Epidermal melanocyte (primary cell): ENCODE measurements around the gene TMEM54.
"Not testable (repeated sequence)": the region's sequence is repeated elsewhere in the genome, so short reads cannot be mapped to it uniquely, and the experiment has no call there.

ENCODE experiments used
- DNase-seq: peaks from one replicate; pipeline ENCODE4 v3.0.0; 2011; ENCODE audit warnings: low spot score; ENCODE audit not compliant: insufficient read length

TMEM54 gene

DNA sequence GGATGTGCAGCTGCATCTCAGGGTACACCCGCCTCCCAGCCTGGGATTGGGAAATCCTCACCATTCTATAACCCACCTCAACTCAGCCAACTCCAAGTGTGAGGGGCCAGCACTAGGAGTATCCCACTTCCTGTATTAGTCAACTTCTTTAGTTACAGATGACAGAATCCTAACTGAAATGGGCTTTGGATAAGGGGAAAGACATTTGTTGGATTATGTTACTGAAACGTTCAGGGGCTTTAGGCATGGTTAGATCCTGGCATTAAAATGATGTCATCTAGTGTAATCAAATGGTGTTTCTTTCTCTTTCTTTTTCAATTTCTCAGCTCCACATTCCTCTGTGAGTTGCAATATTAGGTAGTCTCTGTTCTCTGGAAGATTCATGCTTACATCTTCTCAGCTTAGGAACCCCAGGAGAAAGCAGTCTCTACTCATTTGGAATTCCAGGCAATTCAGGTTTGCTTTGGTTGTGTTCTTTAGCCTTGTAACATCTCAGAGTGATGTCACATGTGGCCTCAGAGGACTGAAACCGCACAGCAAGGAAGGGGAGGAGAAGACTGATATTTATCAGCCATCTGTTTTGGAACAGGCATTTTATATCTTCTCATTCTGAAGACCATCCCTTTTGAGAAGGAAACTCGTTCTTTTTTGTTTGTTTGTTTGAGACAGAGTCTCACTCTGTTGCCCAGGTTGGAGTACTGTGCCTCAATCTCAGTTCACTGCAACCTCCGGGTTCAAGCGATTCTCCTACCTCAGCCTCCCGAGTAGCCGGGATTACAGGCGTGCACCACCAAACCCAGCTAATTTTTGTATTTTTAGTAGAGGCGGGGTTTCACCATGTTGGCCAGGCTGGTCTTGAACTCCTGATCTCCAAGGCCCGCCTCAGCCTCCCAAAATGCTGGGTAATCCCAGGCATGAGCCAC, 18.9 kb upstream of the TMEM54 start:
- DNase-seq = no peak

DNA sequence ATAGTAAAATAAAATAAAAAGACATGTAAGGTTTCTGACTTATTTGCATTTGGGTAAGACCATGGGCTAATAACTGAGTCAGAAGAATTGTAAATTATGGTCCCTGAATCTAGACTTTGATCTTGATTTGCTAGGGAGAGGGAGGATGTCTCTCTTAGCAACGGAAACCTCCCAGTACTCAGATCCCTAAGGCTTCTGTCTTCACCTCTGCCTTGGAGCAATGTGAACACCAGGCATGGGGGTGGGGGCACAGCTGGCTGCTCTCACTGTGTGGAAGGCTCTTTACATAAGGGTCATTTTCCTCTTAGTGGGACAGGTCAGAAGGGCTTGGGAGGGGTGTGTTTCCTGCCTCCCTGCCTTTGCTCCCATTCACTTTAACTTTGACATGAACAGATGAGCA, 17.0 kb upstream of the TMEM54 start:
- no peak for DNase-seq

DNA sequence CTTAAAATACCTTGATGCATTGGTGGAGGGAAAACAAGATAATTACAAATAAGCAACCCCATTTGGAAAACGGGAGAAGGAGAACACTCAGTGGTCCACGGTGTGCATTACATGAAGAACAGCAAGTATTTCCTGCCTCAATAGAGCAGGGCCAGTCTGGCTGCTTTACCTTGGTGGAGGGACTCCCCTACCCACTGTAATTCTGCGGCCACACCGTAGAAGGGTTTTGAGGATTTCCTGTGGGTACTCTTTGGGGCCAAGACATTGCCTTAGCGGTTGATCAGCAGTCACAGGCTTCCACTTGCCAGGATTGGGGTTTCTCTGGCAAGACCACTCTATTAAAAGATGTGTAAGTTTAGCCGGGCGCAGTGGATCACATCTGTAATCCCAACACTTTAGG, 16.3 kb upstream of the TMEM54 start:
- no peak for DNase-seq

DNA sequence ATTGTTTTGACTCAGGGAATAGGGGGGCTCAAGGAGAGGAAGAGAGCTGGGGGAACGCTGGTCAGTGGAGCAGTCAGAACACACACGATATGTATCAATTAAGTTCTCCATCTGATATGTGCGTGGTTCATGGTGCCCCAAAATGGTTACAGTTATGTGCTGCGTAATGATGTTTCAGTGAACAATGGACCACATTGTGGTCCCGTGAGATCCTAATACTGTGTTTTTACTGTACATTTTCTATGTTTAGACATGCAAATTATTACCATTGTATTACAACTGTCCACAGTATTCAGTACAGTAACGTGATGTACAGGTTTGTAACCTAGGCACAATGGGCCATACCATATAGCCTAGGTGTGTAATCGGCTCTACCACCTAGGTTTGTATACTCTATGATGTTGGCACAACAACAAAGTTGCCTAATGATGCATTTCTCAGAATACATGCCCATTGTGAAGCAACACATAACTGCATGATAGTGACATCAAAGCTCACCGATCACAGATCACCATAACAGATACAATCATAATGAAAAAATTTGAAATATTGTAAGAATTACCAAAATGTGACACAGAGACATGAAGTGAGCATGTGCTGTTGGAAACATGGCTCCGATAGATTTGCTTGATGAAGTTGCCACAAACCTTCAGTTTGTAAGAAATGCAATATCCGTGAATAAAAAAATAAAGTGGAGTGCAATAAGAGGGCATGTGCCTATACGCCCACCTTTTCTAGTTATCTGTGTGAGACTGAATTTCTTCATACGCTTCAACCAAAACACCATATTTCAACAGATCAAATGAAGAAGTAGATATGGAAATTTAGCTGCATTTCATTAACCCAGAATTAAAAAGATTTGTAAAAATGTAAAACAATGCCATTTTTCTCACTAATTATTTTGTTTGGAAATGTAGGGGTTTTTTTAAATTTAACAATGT, 14.8 kb upstream of the TMEM54 start:
- no peak for DNase-seq

DNA sequence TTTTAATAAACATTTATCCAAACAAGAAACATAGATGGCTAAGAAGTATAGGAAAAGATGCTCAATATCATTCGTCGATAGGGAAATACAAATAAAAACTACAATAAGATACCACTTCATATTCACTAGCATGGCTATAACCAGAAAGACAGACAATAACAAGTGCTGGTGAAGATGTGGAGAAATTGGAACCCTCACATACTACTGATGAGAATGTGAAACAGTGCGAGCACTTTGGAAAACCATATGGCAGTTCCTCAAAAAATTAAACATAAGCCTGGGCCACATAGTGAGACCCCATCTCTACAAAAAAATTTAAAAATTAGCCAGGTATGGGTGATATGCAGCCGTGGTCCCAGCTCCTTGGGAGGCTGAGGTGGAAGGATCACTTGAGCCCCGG, 9.1 kb upstream of the TMEM54 start:
- DNase-seq = no peak

DNA sequence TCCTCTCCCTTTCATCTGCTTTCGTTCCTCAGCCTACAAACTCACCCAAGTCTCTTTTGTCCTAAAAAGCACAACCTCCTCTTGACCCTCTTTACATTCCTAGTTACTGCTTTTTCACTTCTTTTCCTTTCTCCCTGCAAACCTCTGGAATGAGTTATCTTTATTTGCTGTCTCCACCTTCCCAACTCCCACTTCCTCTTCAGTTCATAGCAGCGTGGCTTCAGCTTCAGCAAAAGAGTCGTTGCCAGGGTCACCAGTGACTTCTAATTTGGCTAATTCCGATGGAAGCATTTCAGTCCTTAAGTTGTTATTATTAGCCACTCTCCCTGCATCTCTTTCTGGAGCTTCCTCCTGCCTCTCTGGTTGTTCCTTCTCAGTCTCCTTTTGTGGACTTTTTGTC, 6.2 kb upstream of the TMEM54 start:
- no peak for DNase-seq

DNA sequence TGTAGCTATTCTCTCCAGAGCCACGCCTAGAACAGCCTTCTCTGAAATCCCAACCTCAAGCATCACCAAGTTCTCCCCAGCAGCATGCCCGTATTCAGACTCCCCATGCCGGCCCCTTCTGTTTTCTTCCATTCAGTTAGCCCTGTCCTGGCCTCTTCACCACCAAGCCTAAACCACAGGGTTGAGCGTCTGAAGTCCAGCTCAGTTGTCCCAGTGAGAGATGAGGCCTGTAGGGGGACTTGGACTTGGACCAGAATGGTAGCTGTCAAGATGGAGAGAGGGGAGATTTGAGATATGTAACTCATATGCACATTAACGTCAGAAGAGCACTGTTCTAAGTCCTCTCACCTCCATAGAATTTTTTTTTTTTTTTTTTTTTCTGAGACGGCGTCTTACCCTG, 5.5 kb upstream of the TMEM54 start:
- no peak for DNase-seq

DNA sequence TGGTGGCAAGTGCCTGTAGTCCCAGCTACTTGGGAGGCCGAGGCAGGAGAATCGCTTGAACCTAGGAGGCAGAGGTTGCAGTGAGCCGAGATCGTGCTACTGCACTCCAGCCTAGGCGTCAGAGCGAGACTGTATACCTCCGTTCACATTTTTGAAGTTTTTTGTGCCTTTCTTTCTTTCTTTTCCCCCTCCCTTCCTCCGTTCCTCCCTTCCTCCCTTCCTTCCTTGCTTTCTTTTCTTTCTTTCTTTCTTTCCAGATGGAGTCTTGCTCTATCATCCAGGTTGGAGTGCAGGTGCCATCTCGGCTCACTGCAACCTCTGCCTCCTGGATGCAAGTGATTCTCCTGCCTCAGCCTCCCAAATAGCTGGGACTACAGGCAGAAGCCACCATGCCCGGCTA, 4.4 kb upstream of the TMEM54 start:
- DNase-seq = not testable (repeated sequence)

DNA sequence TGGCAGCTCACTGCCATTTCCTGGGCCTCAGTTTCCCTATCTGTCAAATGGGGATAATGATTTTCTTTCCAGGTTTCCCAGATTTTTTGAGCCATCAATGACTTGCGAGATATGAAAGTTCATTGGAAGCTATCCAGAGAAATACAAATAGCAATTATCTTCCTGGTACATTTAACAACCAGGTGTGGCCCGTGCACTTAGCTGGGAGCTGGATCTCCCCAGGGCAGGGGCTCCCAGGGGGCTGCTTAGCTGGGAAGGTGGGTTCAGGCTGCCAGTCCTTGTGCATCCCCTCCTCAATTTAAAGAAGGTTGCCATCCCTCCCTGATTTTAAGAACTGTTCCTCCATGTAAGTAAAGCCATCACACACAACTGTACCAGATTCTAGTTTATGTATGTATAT, 3.6 kb upstream of the TMEM54 start:
- no peak for DNase-seq

DNA sequence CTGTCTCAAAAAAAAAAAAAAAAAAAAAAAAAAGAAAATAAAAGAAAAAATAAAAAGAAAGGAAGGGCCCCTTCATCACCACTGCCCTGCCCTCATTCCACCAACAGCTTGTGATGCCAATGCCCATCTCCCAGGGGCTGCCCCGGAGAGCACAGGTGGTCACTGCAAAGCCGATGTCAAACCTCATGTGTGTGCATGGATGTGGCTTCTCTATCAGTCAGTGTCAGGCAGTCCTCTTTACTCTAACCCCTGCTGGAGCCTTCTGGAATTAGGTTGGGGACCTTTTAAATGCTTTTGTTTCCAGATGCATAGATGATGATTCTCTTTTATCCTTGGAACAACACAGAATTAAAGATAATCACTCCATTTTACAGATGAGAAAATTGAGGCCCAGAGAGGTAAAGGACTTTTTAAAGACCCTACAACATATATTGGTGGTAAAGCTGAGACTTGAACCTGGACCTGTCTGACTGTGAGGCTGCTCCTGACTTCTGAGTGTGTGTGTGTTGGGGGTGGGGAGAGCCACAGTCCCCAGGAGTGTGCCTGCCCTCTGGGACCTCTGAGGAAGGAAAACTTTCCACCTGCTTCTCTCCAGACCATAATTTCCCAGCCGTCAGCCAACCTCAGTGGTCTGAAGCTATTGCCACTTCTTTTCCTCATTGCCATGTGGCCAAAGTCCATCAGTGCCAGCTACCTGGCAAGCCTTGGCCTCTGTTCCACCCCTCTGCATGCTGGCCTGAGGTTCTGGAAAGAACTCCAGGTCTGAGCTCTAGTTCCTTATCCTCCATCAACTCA, 3.0 kb upstream of the TMEM54 start:
- no peak for DNase-seq

DNA sequence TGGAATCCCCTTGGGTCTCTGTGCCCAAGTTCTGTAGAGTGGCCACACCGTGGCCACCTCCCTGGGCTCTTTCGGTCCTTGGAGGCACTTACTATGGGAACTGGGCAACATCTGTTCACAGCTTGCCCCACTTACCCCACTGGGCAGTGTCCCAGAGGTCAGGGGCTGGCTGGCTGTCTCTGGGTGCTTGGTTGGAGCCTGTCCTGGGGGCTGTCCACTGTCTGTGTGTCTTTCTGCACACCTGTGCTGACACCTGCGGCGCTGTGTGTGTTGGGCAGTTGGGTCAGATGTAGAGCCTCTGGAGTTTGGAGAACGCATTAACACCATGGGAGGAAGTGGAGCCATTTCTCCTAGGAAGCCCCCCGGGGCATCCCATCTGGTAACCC, 1.3 kb upstream of the TMEM54 start:
- DNase-seq = no peak

DNA sequence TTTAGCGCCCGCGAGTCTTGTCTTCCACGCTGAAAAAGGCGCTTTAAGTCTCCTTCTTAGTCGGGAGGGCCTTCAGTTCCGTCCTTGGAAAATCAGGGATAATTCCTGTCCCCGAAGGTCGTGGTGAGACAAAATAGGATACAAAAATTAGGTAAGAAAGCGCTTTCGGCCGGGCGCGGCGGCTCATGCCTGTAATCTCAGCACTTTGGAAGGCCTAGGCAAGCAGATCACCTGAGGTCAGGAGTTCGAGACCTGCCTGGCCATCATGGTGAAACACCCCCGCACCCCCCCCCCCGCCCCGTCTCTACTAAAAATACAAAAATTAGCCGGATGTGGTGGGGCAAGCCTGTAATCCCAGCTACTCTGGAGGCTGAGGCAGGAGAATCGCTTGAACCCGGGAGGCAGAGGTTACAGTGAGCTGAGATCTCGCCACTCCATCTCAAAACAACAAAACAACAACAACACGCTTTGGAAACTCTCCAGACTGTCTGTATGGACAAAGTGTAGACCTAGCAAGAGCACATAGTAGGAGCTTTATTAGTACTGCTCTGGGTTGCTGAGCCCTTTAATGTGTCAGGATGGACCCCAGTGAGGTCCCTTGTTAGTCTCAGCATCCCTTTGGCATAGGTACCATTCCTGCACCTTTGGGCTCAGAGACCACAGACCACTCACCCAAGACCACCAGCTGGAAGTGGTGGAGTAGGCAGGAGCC, 790 bp upstream of the TMEM54 start:
- no peak for DNase-seq

DNA sequence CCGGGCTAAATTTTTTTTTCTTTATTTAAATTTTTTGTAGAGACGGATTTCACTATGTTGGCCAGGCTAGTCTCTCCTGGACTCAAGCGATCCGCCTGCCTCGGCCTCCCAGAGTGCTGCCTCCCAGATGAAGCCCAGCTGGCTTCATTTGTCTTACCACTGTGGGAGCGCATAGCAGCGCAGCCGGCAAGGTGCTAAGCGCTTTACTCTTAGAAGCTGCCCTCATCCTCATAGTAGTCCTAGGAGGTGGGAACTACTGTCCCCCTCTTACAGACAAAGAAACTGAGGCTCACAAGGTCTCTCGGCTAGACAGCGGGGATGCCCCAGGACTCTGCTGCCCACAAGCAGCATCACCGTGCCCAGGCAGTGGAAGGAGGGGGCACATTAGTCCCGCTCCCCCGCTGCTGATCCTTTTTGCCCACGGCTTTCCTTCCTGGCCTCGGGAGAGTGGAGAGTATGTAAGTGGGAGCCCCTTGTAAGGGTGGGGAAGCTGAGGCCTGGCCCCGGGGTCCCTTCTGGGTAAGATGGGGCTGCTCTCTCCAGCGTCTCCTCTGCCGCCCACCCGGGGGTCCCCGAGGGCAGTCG, 726 bp downstream of the TMEM54 start:
- DNase-seq = no peak

DNA sequence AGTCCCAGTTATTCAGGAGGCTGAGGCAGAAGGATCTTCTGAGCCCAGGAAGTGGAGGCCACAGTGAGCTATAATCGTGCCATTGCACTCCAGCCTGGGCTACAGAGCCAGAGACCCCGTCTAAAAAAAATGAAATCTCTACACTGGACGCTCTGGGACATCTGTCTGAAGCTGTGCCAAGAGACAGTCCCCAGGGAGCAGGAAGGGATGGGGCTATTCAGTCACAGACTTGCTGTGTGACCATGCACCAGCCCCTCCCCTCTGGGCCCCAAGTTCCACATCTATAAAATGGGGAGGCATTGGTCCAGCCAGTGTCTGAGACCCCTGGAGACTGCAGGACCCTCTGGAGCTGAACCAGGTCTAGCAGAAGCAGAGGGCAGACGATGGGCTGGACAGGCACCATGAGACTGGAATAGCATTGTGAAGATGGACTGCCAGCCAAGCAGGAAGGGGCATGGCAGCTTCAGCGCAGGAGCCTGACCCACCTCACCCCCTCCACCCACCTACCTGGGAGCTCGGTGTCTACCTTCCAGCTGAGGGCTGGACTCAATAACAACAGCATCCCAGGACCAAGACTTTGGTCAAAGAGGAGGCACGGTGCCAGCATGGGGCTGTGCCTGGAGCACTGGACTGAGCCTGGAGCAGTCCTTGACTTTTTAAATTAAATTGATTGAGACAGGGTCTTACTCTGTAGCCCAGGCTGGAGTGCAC, 1.4 kb downstream of the TMEM54 start:
- DNase-seq = no peak

DNA sequence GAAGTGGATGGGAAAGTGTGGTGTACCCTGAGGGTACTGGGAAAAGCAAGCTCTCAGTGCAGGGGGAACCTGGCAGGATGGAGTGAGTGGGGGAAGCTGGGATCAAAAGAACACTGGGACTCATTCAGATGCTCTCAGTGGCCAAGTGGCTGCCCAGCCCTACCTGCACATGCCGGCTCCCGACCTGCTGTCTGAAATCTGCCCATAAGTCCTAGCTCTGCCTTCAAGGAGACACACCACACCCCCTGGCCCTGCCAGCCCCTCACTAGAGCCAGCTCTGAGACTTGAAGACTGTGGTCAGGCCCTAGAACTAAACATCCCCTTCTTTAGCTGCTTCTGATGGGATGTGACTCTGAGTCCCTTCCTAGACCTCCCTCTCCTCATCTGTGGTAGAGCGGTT, 2.2 kb downstream of the TMEM54 start:
- no peak for DNase-seq

DNA sequence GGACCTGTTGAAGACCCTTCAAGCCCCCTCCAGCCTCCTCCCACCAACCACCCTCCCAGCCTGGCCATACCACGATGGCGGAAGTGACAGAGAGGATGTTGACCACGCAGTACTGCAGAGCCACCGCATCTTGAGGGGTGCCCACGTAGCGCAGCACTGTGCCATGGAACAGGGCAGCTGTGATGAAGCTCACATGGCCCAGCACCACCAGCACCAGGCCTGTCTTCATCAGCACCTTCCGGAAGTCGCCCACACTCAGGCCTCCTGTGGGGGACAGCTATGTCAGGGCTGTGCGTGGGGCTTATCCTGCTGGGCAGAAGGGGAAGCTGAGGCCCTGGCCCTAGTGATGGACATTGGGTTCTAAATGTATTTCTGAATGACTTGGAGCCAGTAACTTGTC, 3.1 kb downstream of the TMEM54 start:
- no peak for DNase-seq

DNA sequence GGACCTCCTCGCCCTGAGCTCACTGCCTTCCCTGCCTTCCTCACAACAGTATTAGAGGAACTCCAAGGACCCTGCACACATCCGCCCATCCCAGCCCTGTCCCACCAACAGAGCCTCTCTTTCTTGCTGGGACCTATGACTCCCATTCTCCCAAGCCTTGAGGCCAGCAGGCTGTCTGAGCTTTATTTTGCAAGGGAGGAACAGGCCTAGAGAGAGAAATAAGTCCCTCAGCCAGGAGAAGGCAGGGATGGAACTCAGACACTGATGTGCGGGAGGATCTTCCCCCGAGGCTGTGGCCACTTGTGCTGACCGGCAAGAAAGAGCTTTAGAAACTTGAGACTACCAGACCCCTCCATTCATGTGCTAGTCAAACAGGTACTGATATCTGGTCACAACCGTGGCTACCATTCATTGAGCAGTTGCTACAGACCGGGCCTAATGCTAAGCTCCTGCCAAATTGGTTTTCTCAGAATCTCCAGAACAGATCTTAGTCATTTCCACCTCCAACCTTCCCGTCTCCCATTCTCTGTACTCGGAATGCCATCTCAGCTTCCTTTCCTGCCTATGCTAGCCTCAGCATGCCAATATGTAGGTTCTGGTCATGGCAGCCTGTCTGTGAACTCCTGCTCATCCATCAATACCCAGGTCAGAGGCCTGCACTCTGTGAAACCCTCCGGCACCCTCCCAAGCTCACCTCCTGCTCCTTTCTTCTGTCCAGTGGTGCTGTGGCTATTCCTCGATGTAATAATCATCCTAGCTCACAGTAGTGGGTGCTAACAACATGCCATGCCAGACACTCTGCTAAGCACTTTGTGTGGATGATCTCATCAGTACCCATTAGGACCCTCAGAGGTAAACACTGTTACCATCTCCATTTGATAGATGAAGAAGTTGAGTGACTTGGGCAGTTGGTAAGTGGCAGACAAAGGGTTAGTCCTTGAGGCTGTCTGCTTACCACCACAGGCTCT, 3.8 kb downstream of the TMEM54 start:
- DNase-seq = no peak

DNA sequence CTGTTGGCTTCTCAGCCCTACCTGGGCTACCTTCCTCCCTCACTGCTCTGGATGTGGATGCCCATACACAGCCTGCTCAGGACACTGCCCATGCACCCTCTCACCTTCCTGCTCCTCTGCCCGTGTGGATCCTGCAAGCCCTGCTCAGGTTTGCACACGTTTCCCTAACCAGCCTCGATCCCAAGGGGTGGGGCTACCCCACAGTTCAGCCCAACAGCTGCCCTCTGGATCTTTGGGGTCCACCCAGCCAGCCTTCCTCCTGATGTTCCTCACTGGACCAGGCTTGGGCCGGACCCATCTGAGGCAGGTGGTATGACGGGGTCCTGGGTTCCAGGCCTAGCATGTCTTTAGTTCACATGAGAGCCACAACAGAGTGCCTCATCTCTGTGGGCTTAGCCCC, 4.7 kb downstream of the TMEM54 start:
- no peak for DNase-seq
